ENCODE measurements around the gene RALGAPA2.

RALGAPA2 gene

GRCh38 chr20:20489648-20490341 lies 222.6 kb downstream of the RALGAPA2 start:
- Histone ChIP-seq H3K9ac (ENCODE audit: low read length) (no peak overlapping the region), H3K27ac (ENCODE audit: low read depth, low read length) (peak overlapping the region; percentile 2; the same call in 1 of the 2 replicates), H3K4me2 (ENCODE audit: low read depth, low read length, poor library complexity, severe bottlenecking) (peak overlapping the region; percentile 19), H3K79me2 (ENCODE audit: insufficient read depth, low read length) (no peaks in the 10 kb centered on the region), H3K9me3 (ENCODE audit: insufficient read depth, low read length) (no peaks in the 10 kb centered on the region), H2AFZ (ENCODE audit: low read depth, low read length, severe bottlenecking) (no peak overlapping the region), H3K36me3 (ENCODE audit: low read length) (no peaks in the 10 kb centered on the region), H4K20me1 (ENCODE audit: low read depth, low read length) (no peaks in the 10 kb centered on the region), H3K4me3 (ENCODE audit: insufficient read depth, low read length, poor library complexity, severe bottlenecking) (no peak overlapping the region), H3F3A (ENCODE audit: insufficient read depth) (no peaks in the 10 kb centered on the region), H3K27me3 (ENCODE audit: low read length) (no peaks in the 10 kb centered on the region), H3K9me2 (replicated peaks; ENCODE audit: insufficient read depth, low read length) (no peaks in the 10 kb centered on the region)
- TF ChIP-seq EZH2phosphoT487 (conservative IDR thresholded peaks at IDR 0.05; ENCODE audit: low read length), result no peak

GRCh38 chr20:20489054-20489453 lies 223.4 kb downstream of the RALGAPA2 start:
- Histone ChIP-seq H3K9me2 (replicated peaks; ENCODE audit: insufficient read depth, low read length) (no peaks in the 10 kb centered on the region), H3K9ac (ENCODE audit: low read length) (no peak overlapping the region), H3K36me3 (ENCODE audit: low read length) (no peaks in the 10 kb centered on the region), H3K4me2 (ENCODE audit: low read depth, low read length, poor library complexity, severe bottlenecking) (peak overlapping the region; percentile 19), H3K27me3 (ENCODE audit: low read length) (no peaks in the 10 kb centered on the region), H2AFZ (ENCODE audit: low read depth, low read length, severe bottlenecking) (no peak overlapping the region), H4K20me1 (ENCODE audit: low read depth, low read length) (no peaks in the 10 kb centered on the region), H3F3A (ENCODE audit: insufficient read depth) (no peaks in the 10 kb centered on the region), H3K4me3 (ENCODE audit: insufficient read depth, low read length, poor library complexity, severe bottlenecking) (no peak overlapping the region), H3K27ac (ENCODE audit: low read depth, low read length) (no peak overlapping the region), H3K79me2 (ENCODE audit: insufficient read depth, low read length) (no peaks in the 10 kb centered on the region), H3K9me3 (ENCODE audit: insufficient read depth, low read length) (no peaks in the 10 kb centered on the region)
- TF ChIP-seq CTCF (IDR thresholded peaks at IDR 0.05; ENCODE audit: insufficient read depth, low read length, poor library complexity, severe bottlenecking), result no peak

GRCh38 chr20:20488388-20488787 lies 224.1 kb downstream of the RALGAPA2 start:
- H3F3A ChIP-seq (ENCODE audit: insufficient read depth), result no peaks in the 10 kb centered on the region
- H3K9ac ChIP-seq (ENCODE audit: low read length), result no peak overlapping the region
- no peak for TF ChIP-seq CTCF (IDR thresholded peaks at IDR 0.05; ENCODE audit: insufficient read depth, low read length, poor library complexity, severe bottlenecking)
- no peak overlapping the region for H2AFZ ChIP-seq (ENCODE audit: low read depth, low read length, severe bottlenecking)
- H3K9me2 ChIP-seq (replicated peaks; ENCODE audit: insufficient read depth, low read length), result no peaks in the 10 kb centered on the region
- no peaks in the 10 kb centered on the region for H3K27me3 ChIP-seq (ENCODE audit: low read length)
- no peaks in the 10 kb centered on the region for H3K79me2 ChIP-seq (ENCODE audit: insufficient read depth, low read length)
- no peak overlapping the region for H3K4me2 ChIP-seq (ENCODE audit: low read depth, low read length, poor library complexity, severe bottlenecking)
- no peak overlapping the region for H3K27ac ChIP-seq (ENCODE audit: low read depth, low read length)
- no peak overlapping the region for H3K4me3 ChIP-seq (ENCODE audit: insufficient read depth, low read length, poor library complexity, severe bottlenecking)
- H4K20me1 ChIP-seq (ENCODE audit: low read depth, low read length), result no peaks in the 10 kb centered on the region
- no peaks in the 10 kb centered on the region for H3K9me3 ChIP-seq (ENCODE audit: insufficient read depth, low read length)
- no peaks in the 10 kb centered on the region for H3K36me3 ChIP-seq (ENCODE audit: low read length)

- Histone ChIP-seq H3K9me2 (replicated peaks; ENCODE audit: insufficient read depth, low read length) (no peaks in the 10 kb centered on the region), H3K4me3 (ENCODE audit: insufficient read depth, low read length, poor library complexity, severe bottlenecking) (no peak overlapping the region), H2AFZ (ENCODE audit: low read depth, low read length, severe bottlenecking) (no peak overlapping the region), H3K27me3 (ENCODE audit: low read length) (no peaks in the 10 kb centered on the region), H3K4me2 (ENCODE audit: low read depth, low read length, poor library complexity, severe bottlenecking) (no peak overlapping the region), H3K27ac (ENCODE audit: low read depth, low read length) (no peak overlapping the region), H3K9ac (ENCODE audit: low read length) (no peak overlapping the region), H3K79me2 (ENCODE audit: insufficient read depth, low read length) (no peaks in the 10 kb centered on the region), H4K20me1 (ENCODE audit: low read depth, low read length) (no peaks in the 10 kb centered on the region), H3F3A (ENCODE audit: insufficient read depth) (no peaks in the 10 kb centered on the region), H3K36me3 (ENCODE audit: low read length) (no peaks in the 10 kb centered on the region), H3K9me3 (ENCODE audit: insufficient read depth, low read length) (no peaks in the 10 kb centered on the region)
- TF ChIP-seq EZH2phosphoT487 (conservative IDR thresholded peaks at IDR 0.05; ENCODE audit: low read length), result no peak
- no peak for TF ChIP-seq CTCF (IDR thresholded peaks at IDR 0.05; ENCODE audit: insufficient read depth, low read length, poor library complexity, severe bottlenecking)
Observed at GRCh38 chr20:20487811-20488210, 224.6 kb downstream of the RALGAPA2 start.
